Measurements from ENCODE around the gene C16orf54.
"Not testable (repeated sequence)": the region's sequence is repeated elsewhere in the genome, so short reads cannot be mapped to it uniquely, and the experiment has no call there.

- TF ChIP-seq CTCF, POLR2A (IDR thresholded peaks at IDR 0.05): not testable (repeated sequence)
These were observed 47.4 kb upstream of the C16orf54 start for GRCh38 chr16:29793153-29793552.

All from heart left ventricle (tissue), 13 donors.